Memory B cell (primary cell): ENCODE measurements around the gene PCDHGA3.
"Not testable (repeated sequence)": the region's sequence is repeated elsewhere in the genome, so short reads cannot be mapped to it uniquely, and the experiment has no call there.

Source experiments
- ATAC-seq: fragments of 150-1000 bp; cut with Tn5 transposase; 2 replicates; pipeline ENCODE4 v1.10.0; 2021; ENCODE audit warnings: low read depth, mild to moderate bottlenecking, moderate library complexity
- DNase-seq, 2 donors: peaks; one replicate each; pipeline ENCODE4 v3.0.0; 2022; ENCODE audit warnings: low spot score in 2 of 2
- H3K27ac Mint-ChIP-seq: one replicate; pipeline ENCODE4 v1.8.0; 2022; ENCODE audit warnings: mild to moderate bottlenecking, moderate library complexity, mixed read lengths
- H3K27me3 Mint-ChIP-seq: one replicate; pipeline ENCODE4 v1.8.0; 2022; ENCODE audit warnings: mixed read lengths
- H3K36me3 Mint-ChIP-seq: one replicate; pipeline ENCODE4 v1.8.0; 2022; ENCODE audit warnings: mild to moderate bottlenecking, mixed read lengths
- H3K4me1 Mint-ChIP-seq: one replicate; pipeline ENCODE4 v1.8.0; 2022; ENCODE audit warnings: mixed read lengths
- H3K4me3 Mint-ChIP-seq: one replicate; pipeline ENCODE4 v1.8.0; 2022; ENCODE audit warnings: mild to moderate bottlenecking, moderate library complexity, mixed read lengths
- H3K9me3 Mint-ChIP-seq: one replicate; pipeline ENCODE4 v1.8.0; 2022; ENCODE audit warnings: mixed read lengths

The PCDHGA3 gene

GRCh38 chr5:141332571-141332970 is 11.1 kb upstream of the PCDHGA3 start:
- not testable (repeated sequence) for H3K27ac Mint-ChIP-seq, ATAC-seq, H3K4me1 Mint-ChIP-seq, H3K4me3 Mint-ChIP-seq, DNase-seq, H3K36me3 Mint-ChIP-seq
- H3K9me3 Mint-ChIP-seq = peaks cover 20% of the 10 kb centered on the region
- peaks cover 26% of the 10 kb centered on the region for H3K27me3 Mint-ChIP-seq

- Mint-ChIP-seq H3K27ac (no peak within 1 kb of the TSS), H3K27me3 (peaks cover 32% of the 10 kb centered on the region)
These were observed 4.9 kb upstream of the PCDHGA3 start, which contains the start of gene PCDHGA2 for GRCh38 chr5:141338538-141339306. PCDHGA2 (plus strand) TSS chr5:141338760.

GRCh38 chr5:141340781-141341354 is 2.8 kb upstream of the PCDHGA3 start:
- not testable (repeated sequence) for H3K27ac Mint-ChIP-seq, H3K36me3 Mint-ChIP-seq, ATAC-seq, H3K4me1 Mint-ChIP-seq, DNase-seq, H3K4me3 Mint-ChIP-seq
- H3K27me3 Mint-ChIP-seq = peaks cover 26% of the 10 kb centered on the region
- H3K9me3 Mint-ChIP-seq = peaks cover 30% of the 10 kb centered on the region

More at GRCh38 chr5:141338538-141339306, 4.9 kb upstream of the PCDHGA3 start, which contains the start of gene PCDHGA2:
- Mint-ChIP-seq H3K36me3 (peaks cover 10% of the 10 kb centered on the region), H3K4me3 (peak within 1 kb of the TSS; percentile 41), H3K4me1 (peaks cover 2% of the 10 kb centered on the region), H3K9me3 (peaks cover 31% of the 10 kb centered on the region)
- no peak for ATAC-seq
- no peak for DNase-seq

GRCh38 chr5:141342773-141343172 is 856 bp upstream of the PCDHGA3 start:
- Mint-ChIP-seq H3K4me3 (no peak overlapping the region), H3K9me3 (peaks cover 23% of the 10 kb centered on the region), H3K27ac (no peak overlapping the region), H3K27me3 (peaks cover 23% of the 10 kb centered on the region), H3K4me1 (no peaks in the 10 kb centered on the region), H3K36me3 (peaks cover 7% of the 10 kb centered on the region)
- ATAC-seq (no peak), DNase-seq (no peak)

GRCh38 chr5:141343953-141344463 is 379 bp downstream of the PCDHGA3 start:
- Mint-ChIP-seq H3K4me1 (no peaks in the 10 kb centered on the region), H3K9me3 (peaks cover 18% of the 10 kb centered on the region), H3K36me3 (peaks cover 7% of the 10 kb centered on the region), H3K27me3 (peaks cover 20% of the 10 kb centered on the region), H3K4me3 (peak overlapping the region; percentile 58), H3K27ac (no peak overlapping the region)
- ATAC-seq (no peak), DNase-seq (no peak)

- peaks cover 5% of the 10 kb centered on the region for H3K36me3 Mint-ChIP-seq
- H3K4me1 Mint-ChIP-seq = no peaks in the 10 kb centered on the region
- ATAC-seq (no peak), DNase-seq (no peak)
- H3K4me3 Mint-ChIP-seq = no peak overlapping the region
- no peak overlapping the region for H3K27ac Mint-ChIP-seq
- H3K9me3 Mint-ChIP-seq = peaks cover 17% of the 10 kb centered on the region
- H3K27me3 Mint-ChIP-seq = peaks cover 22% of the 10 kb centered on the region
These were observed 1.7 kb downstream of the PCDHGA3 start for GRCh38 chr5:141345327-141345726.

GRCh38 chr5:141346017-141346416 is 2.4 kb downstream of the PCDHGA3 start:
- not testable (repeated sequence) for H3K27ac Mint-ChIP-seq, ATAC-seq, H3K36me3 Mint-ChIP-seq, DNase-seq, H3K4me1 Mint-ChIP-seq, H3K4me3 Mint-ChIP-seq
- Mint-ChIP-seq H3K9me3 (peaks cover 15% of the 10 kb centered on the region), H3K27me3 (peaks cover 21% of the 10 kb centered on the region)

- Mint-ChIP-seq H3K4me1 (no peaks in the 10 kb centered on the region), H3K4me3 (peak within 1 kb of the TSS; percentile 54), H3K36me3 (peaks cover 3% of the 10 kb centered on the region), H3K27ac (no peak within 1 kb of the TSS), H3K27me3 (peaks cover 22% of the 10 kb centered on the region), H3K9me3 (peaks cover 16% of the 10 kb centered on the region)
- peak; percentile 50 for ATAC-seq
- no peak for DNase-seq
These were observed 6.4 kb downstream of the PCDHGA3 start, which contains the start of gene PCDHGB1 for GRCh38 chr5:141349917-141350619. PCDHGB1 (plus strand) TSS chr5:141350099; CDS start chr5:141350261, 162 bp downstream.

DNA sequence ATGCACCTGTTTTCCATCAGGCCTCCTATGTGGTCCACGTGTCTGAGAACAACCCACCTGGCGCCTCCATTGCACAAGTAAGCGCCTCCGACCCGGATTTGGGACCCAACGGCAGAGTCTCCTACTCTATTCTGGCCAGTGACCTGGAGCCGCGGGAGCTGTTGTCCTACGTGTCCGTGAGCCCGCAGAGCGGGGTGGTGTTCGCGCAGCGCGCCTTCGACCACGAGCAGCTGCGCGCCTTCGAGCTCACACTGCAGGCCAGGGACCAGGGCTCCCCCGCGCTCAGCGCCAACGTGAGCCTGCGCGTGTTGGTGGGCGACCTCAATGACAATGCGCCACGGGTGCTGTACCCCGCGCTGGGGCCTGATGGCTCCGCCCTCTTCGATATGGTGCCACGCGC is 8.0 kb downstream of the PCDHGA3 start:
- peaks cover 14% of the 10 kb centered on the region for H3K9me3 Mint-ChIP-seq
- H3K4me1 Mint-ChIP-seq = no peaks in the 10 kb centered on the region
- no peak overlapping the region for H3K4me3 Mint-ChIP-seq

DNA sequence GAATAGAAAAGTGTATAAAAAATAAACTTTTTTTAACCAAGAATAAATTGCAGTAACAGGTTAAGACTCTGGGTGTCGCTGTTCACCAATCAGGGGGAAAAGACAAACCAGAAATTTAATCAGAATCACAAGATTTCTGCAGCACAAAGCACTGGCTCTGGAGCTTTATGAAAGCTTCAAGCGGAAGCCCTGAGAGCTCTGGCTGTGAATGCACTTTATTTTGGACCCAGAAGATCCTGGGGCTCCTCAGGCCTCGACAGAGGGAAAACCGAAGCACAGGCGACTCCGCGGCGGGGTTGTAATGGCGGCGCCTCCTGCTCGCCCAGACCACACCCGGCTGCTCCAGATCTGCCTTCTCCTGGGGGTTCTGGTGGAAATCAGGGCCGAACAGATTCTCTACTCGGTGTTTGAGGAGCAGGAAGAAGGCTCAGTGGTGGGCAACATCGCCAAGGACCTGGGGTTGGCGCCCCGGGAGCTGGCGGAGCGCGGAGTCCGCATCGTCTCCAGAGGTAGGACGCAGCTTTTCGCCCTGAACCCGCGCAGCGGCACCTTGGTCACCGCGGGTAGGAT is 11.4 kb downstream of the PCDHGA3 start, which contains the start of gene PCDHGA4:
Gene PCDHGA4 (plus strand): TSS at position 122 of the 570 bp plus-strand sequence. CDS start 87 bp downstream, at position 209.
- Mint-ChIP-seq H3K4me3 (no peak within 1 kb of the TSS), H3K27ac (no peak within 1 kb of the TSS), H3K27me3 (peaks cover 26% of the 10 kb centered on the region), H3K9me3 (peaks cover 16% of the 10 kb centered on the region), H3K4me1 (no peaks in the 10 kb centered on the region), H3K36me3 (peaks cover 4% of the 10 kb centered on the region)
- no peak for DNase-seq
- ATAC-seq = no peak

More for the DNA sequence above, 8.0 kb downstream of the PCDHGA3 start:
- H3K27ac Mint-ChIP-seq = no peak overlapping the region
- H3K27me3 Mint-ChIP-seq = peaks cover 24% of the 10 kb centered on the region
- no peak for ATAC-seq
- no peak for DNase-seq
- peaks cover 3% of the 10 kb centered on the region for H3K36me3 Mint-ChIP-seq

- Mint-ChIP-seq H3K27me3 (peaks cover 24% of the 10 kb centered on the region), H3K36me3 (peaks cover 4% of the 10 kb centered on the region), H3K9me3 (peaks cover 15% of the 10 kb centered on the region), H3K27ac (no peak overlapping the region), H3K4me3 (no peak overlapping the region), H3K4me1 (no peaks in the 10 kb centered on the region)
- ATAC-seq = no peak
- no peak for DNase-seq
These were observed 12.0 kb downstream of the PCDHGA3 start for GRCh38 chr5:141355641-141356040.

- DNase-seq = no peak
- Mint-ChIP-seq H3K36me3 (peaks cover 4% of the 10 kb centered on the region), H3K9me3 (peaks cover 15% of the 10 kb centered on the region), H3K27ac (no peak overlapping the region), H3K27me3 (peaks cover 24% of the 10 kb centered on the region), H3K4me3 (no peak overlapping the region), H3K4me1 (no peaks in the 10 kb centered on the region)
- ATAC-seq = no peak
These were observed 12.5 kb downstream of the PCDHGA3 start for GRCh38 chr5:141356133-141356532.

DNA sequence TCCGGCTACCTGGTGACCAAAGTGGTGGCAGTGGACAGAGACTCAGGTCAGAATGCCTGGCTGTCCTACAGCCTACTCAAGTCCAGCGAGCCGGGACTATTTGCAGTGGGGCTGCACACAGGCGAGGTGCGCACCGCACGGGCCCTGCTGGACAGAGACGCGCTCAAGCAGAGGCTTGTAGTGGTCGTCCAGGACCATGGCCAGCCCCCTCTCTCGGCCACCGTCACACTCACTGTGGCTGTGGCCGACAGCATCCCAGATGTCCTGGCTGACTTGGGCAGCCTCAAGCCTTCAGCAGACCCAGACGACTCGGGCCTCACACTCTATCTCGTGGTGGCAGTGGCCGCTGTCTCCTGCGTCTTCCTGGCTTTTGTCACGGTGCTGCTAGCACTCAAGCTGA is 13.3 kb downstream of the PCDHGA3 start:
- no peak for ATAC-seq
- Mint-ChIP-seq H3K27me3 (peaks cover 24% of the 10 kb centered on the region), H3K36me3 (peaks cover 4% of the 10 kb centered on the region), H3K4me3 (no peak overlapping the region), H3K9me3 (peaks cover 15% of the 10 kb centered on the region), H3K4me1 (no peaks in the 10 kb centered on the region), H3K27ac (no peak overlapping the region)
- no peak for DNase-seq
